K562 (cell line): ENCODE data around the gene STT3B. TPM values are rescaled to one million over a fixed set of nuclear protein-coding genes. Genes with fewer than 3 reads are reported as not detected.

ENCODE experiments used
- CREM ChIP-seq: IDR thresholded peaks from 2 replicates; pipeline ENCODE4 v1.6.1; 2014; ENCODE audit warnings: antibody characterized with exemption, low read depth
- EP400 ChIP-seq: fragments of 450-650 bp; IDR thresholded peaks from 2 replicates; pipeline ENCODE4 v1.6.1; 2017; ENCODE audit warnings: antibody characterized with exemption, mild to moderate bottlenecking, moderate library complexity
- FOXK1 ChIP-seq: sonication (generic); formaldehyde crosslinking; IDR thresholded peaks from 2 replicates; pipeline ENCODE4 v1.8.0; 2022; ENCODE audit warnings: missing genetic modification reagents, mild to moderate bottlenecking, borderline replicate concordance
- MTA2 ChIP-seq: fragments of 450-650 bp; IDR thresholded peaks from 2 replicates; pipeline ENCODE4 v1.6.1; 2016; ENCODE audit warnings: low read depth
- MYC ChIP-seq, 2 experiments: fragments of 250-450 bp in 1 of 2; sonication (Bioruptor Pico) in 1 of 2; IDR thresholded peaks; 2 replicates each; pipeline versions ENCODE4 v1.5.1 to v1.6.1; 2012 to 2021; ENCODE audit warnings: low read depth in 2 of 2, borderline replicate concordance in 1 of 2, improper control_type of control experiment in 1 of 2, low read length in 1 of 2, mild to moderate bottlenecking in 1 of 2, moderate library complexity in 1 of 2
- RBM34 ChIP-seq: fragments of 200-400 bp; formaldehyde crosslinking; IDR thresholded peaks from 2 replicates; pipeline ENCODE4 v1.6.1; 2018; ENCODE audit warnings: low read length, borderline replicate concordance; ENCODE audit not compliant: insufficient read depth
- TAF1 ChIP-seq: IDR thresholded peaks from 2 replicates; pipeline ENCODE4 v1.6.1; 2011; ENCODE audit warnings: mild to moderate bottlenecking, low read length, moderate library complexity; ENCODE audit not compliant: insufficient read depth, control insufficient read depth, severe bottlenecking; ENCODE audit errors: extremely low read depth
- TARDBP ChIP-seq: fragments of 450-650 bp; IDR thresholded peaks from 2 replicates; pipeline ENCODE4 v1.6.1; 2016
- ZFPM2 ChIP-seq: fragments of 250-450 bp; sonication (Bioruptor Pico); IDR thresholded peaks from 2 replicates; pipeline ENCODE4 v1.5.1; 2022; ENCODE audit warnings: mild to moderate bottlenecking
- ZNF184 ChIP-seq: sonication (generic); formaldehyde crosslinking; IDR thresholded peaks from 2 replicates; pipeline ENCODE4 v1.5.0; 2020; ENCODE audit warnings: missing genetic modification reagents
- ZNF239 ChIP-seq: fragments of 250-450 bp; sonication (Bioruptor Pico); IDR thresholded peaks from 2 replicates; pipeline ENCODE4 v1.4.0; 2020; ENCODE audit warnings: mild to moderate bottlenecking
- ZNF347 ChIP-seq: fragments of 450-650 bp; formaldehyde crosslinking; IDR thresholded peaks from 2 replicates; pipeline ENCODE4 v1.4.0; 2020; ENCODE audit warnings: low read depth, mild to moderate bottlenecking, moderate library complexity
- ZNF778 ChIP-seq: fragments of 450-650 bp; formaldehyde crosslinking; IDR thresholded peaks from 2 replicates; pipeline ENCODE4 v1.4.0; 2020; ENCODE audit warnings: mild to moderate bottlenecking, moderate library complexity
- polyA plus RNA-seq, 8 experiments: library from polyadenylated mRNA; depleted of rRNA in 4 of 8; stranded (reverse) in 5 of 8; unstranded in 3 of 8; fragments of >200 nt; fragmentation: Nextera tagmentation in 2 of 8; fragmentation: Illumina TruSeq in 1 of 8; extraction: Ambion mirVana in 2 of 8; extraction: Trizol in 1 of 8; gene quantifications; 2 replicates each; pipeline versions ENCODE4 v1.2.1 to v1.2.3, GENCODE V29; 2011 to 2014; ENCODE audit warnings: inconsistent platforms in 1 of 8, missing spikeins in 1 of 8
- total RNA-seq, 7 experiments: library from RNA; depleted of rRNA in 6 of 7; stranded (reverse); fragments of >200 nt in 6 of 7; fragmentation: Illumina TruSeq in 2 of 7; extraction: Trizol in 2 of 7; gene quantifications; 2 replicates each; pipeline versions ENCODE4 v1.2.1 to v1.2.3, GENCODE V29; 2011 to 2021; ENCODE audit warnings: low replicate concordance in 1 of 7
- TF ChIP-seq, protein P1 (sequence below): sonication (generic); formaldehyde crosslinking; IDR thresholded peaks from 2 replicates; pipeline ENCODE4 v1.9.0; 2022; ENCODE audit warnings: mild to moderate bottlenecking, missing genetic modification reagents
- TF ChIP-seq, protein P2 (sequence below), 2 experiments: fragments of 450-650 bp in 1 of 2; sonication (generic) in 1 of 2; formaldehyde crosslinking in 1 of 2; IDR thresholded peaks; 2 replicates each; pipeline versions ENCODE4 v1.7.1 to v1.9.0; 2016 to 2022; ENCODE audit warnings: inconsistent platforms in 1 of 2, mild to moderate bottlenecking in 1 of 2, missing genetic modification reagents in 1 of 2

The STT3B gene
- total and polyA plus RNA-seq, 9 of the 15 experiments (the other 6 are each of a cell fraction or from before 2014, with no cell fraction given): 22.4 to 147 (median 100) TPM

DNA sequence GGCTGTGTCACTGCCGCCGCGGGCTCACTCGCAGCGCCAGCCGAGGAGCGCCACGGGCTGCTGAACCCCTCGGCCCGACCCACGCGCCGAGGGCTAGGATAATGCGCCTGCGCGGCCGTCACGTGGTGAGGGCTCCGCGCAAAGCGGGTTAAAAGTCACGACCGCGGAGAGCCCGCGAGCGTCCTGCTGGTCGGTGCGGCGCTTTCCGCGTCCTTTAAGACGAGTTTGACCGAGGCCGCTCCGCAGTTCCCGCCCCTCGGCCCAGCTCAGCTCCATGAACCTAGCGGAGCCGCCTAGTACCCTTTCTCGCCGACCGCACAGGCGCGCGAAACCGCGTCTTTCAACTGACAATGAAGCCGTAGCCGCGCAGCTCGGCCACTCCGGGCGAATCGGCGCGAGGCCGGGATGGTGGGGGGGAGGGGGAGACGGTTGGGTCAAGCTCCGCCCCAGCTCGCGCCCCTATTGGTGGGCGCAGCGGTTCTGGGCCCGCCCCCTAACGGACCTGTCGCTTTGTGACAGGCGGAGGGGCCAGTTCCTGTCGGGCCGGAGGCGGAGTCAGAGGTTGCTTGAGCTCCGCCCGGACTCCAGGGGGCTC, 636 bp upstream of the STT3B start (continued):
- TF ChIP-seq FOXK1 (CRISPR knock-in tag) (no peak; the same call in 1 of the 2 replicates), MYC (IDR thresholded peaks at IDR 0.05; ENCODE audit: low read depth, low read length) (peak; percentile 98), MYC (CRISPR knock-in tag; IDR thresholded peaks at IDR 0.05; ENCODE audit: borderline replicate concordance, low read depth) (peak; percentile 98), ZNF778 (CRISPR knock-in tag) (no peak), TAF1 (peak; percentile 85), EP400 (peak; percentile 99), TARDBP (peak; percentile 84; the same call in 1 of the 2 replicates), CREM (peak; percentile 42; the same call in 1 of the 2 replicates), ZFPM2 (CRISPR knock-in tag) (peak; percentile 19; the same call in 1 of the 2 replicates), ZNF347 (no peak), ZNF239 (peak; percentile 38; the same call in 1 of the 2 replicates), ZNF184 (CRISPR knock-in tag) (no peak), MTA2 (peak; percentile 13; the same call in 1 of the 2 replicates), RBM34 (0 out of 2 replicates have a peak, but pooled peaks have one; percentile 73)
- TF ChIP-seq, protein P1, sequence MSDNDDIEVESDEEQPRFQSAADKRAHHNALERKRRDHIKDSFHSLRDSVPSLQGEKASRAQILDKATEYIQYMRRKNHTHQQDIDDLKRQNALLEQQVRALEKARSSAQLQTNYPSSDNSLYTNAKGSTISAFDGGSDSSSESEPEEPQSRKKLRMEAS (CRISPR knock-in tag): peak; percentile 97
- TF ChIP-seq, protein P2, sequence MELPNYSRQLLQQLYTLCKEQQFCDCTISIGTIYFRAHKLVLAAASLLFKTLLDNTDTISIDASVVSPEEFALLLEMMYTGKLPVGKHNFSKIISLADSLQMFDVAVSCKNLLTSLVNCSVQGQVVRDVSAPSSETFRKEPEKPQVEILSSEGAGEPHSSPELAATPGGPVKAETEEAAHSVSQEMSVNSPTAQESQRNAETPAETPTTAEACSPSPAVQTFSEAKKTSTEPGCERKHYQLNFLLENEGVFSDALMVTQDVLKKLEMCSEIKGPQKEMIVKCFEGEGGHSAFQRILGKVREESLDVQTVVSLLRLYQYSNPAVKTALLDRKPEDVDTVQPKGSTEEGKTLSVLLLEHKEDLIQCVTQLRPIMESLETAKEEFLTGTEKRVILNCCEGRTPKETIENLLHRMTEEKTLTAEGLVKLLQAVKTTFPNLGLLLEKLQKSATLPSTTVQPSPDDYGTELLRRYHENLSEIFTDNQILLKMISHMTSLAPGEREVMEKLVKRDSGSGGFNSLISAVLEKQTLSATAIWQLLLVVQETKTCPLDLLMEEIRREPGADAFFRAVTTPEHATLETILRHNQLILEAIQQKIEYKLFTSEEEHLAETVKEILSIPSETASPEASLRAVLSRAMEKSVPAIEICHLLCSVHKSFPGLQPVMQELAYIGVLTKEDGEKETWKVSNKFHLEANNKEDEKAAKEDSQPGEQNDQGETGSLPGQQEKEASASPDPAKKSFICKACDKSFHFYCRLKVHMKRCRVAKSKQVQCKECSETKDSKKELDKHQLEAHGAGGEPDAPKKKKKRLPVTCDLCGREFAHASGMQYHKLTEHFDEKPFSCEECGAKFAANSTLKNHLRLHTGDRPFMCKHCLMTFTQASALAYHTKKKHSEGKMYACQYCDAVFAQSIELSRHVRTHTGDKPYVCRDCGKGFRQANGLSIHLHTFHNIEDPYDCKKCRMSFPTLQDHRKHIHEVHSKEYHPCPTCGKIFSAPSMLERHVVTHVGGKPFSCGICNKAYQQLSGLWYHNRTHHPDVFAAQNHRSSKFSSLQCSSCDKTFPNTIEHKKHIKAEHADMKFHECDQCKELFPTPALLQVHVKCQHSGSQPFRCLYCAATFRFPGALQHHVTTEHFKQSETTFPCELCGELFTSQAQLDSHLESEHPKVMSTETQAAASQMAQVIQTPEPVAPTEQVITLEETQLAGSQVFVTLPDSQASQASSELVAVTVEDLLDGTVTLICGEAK (IDR thresholded peaks at IDR 0.05): no peak
- TF ChIP-seq, protein P2 (CRISPR knock-in tag; IDR thresholded peaks at IDR 0.05): no peak
